K562 (cell line): ENCODE results near the gene GTF3C1.

Source experiments
- CTCF ChIP-seq, 3 experiments: IDR thresholded peaks in 2 of 3; conservative IDR thresholded peaks in 1 of 3; 2 replicates each; pipeline ENCODE4 v1.5.1; 2011 to 2012; ENCODE audit warnings: low read length in 3 of 3, mild to moderate bottlenecking in 3 of 3, control low read depth in 2 of 3, improper control_type of control experiment in 1 of 3, inconsistent platforms in 1 of 3, low read depth in 1 of 3, mixed read lengths in 1 of 3, moderate library complexity in 1 of 3; ENCODE audit not compliant: insufficient read depth in 2 of 3
- DIDO1 ChIP-seq: fragments of 450-650 bp; IDR thresholded peaks from 2 replicates; pipeline ENCODE4 v1.6.1; 2016; ENCODE audit warnings: low read depth, missing biosample characterization, missing genetic modification characterization
- E2F3 ChIP-seq: fragments of 250-450 bp; sonication (Bioruptor Pico); IDR thresholded peaks from 2 replicates; pipeline ENCODE4 v1.4.0; 2020; ENCODE audit warnings: mild to moderate bottlenecking
- EZH2 ChIP-seq: IDR thresholded peaks from 2 replicates; pipeline ENCODE4 v1.6.1; 2012; ENCODE audit warnings: low read depth, mild to moderate bottlenecking, inconsistent platforms, low read length, borderline replicate concordance
- FOXP4 ChIP-seq: sonication (generic); formaldehyde crosslinking; IDR thresholded peaks from 2 replicates; pipeline ENCODE4 v1.8.0; 2022; ENCODE audit warnings: mild to moderate bottlenecking, missing genetic modification reagents, borderline replicate concordance
- HNRNPLL ChIP-seq: fragments of 200-400 bp; formaldehyde crosslinking; IDR thresholded peaks from 2 replicates; pipeline ENCODE4 v1.6.1; 2017; ENCODE audit warnings: low read length, low read depth, mild to moderate bottlenecking; ENCODE audit not compliant: poor library complexity, severe bottlenecking
- JUND ChIP-seq, 2 experiments: IDR thresholded peaks; 2 replicates in 1 of 2; 3 replicates in 1 of 2; pipeline ENCODE4 v1.6.1; 2011; ENCODE audit warnings: borderline replicate concordance in 2 of 2, low read depth in 2 of 2, low read length in 2 of 2, improper control_type of control experiment in 1 of 2, missing biosample characterization in 1 of 2, missing genetic modification characterization in 1 of 2, missing genetic modification reagents in 1 of 2
- MXI1 ChIP-seq: IDR thresholded peaks from 2 replicates; pipeline ENCODE4 v1.6.1; 2011; ENCODE audit warnings: low read depth, mild to moderate bottlenecking, improper control_type of control experiment, low read length
- POLR2A ChIP-seq: fragments of 450-650 bp; conservative IDR thresholded peaks from 2 replicates; pipeline ENCODE4 v1.6.1; 2016
- POLR2AphosphoS5 ChIP-seq: IDR thresholded peaks from 2 replicates; pipeline ENCODE4 v1.6.1; 2011; ENCODE audit warnings: mild to moderate bottlenecking, low read depth, low read length, moderate library complexity; ENCODE audit not compliant: control insufficient read depth, insufficient read depth
- SAP30 ChIP-seq: fragments of 200-600 bp; sonication (generic); IDR thresholded peaks from 2 replicates; pipeline ENCODE4 v1.6.1; 2012; ENCODE audit warnings: borderline replicate concordance, low read depth, mild to moderate bottlenecking, moderate library complexity, low read length, control low read depth, inconsistent platforms; ENCODE audit not compliant: insufficient read depth, poor library complexity, severe bottlenecking
- USF2 ChIP-seq: sonication (generic); formaldehyde crosslinking; IDR thresholded peaks from 2 replicates; pipeline ENCODE4 v1.5.0; 2020; ENCODE audit warnings: missing genetic modification reagents

GRCh38 chr16:27492588-27492979, 57.1 kb downstream of the GTF3C1 start:
- TF ChIP-seq MXI1 (no peak), HNRNPLL (no peak), JUND (IDR thresholded peaks at IDR 0.05; ENCODE audit: borderline replicate concordance, low read depth, low read length) (no peak), JUND (tag; IDR thresholded peaks at IDR 0.05; ENCODE audit: borderline replicate concordance, low read depth, low read length) (no peak), CTCF (IDR thresholded peaks at IDR 0.05 in 2 of 3, conservative IDR thresholded peaks at IDR 0.05 in 1 of 3; ENCODE audit: insufficient read depth in 2 of 3, low read depth in 1 of 3, low read length in 3 of 3) (no peak), SAP30 (no peak), POLR2AphosphoS5 (no peak), DIDO1 (no peak), FOXP4 (CRISPR knock-in tag) (no peak), POLR2A (no peak), E2F3 (CRISPR knock-in tag) (no peak), USF2 (CRISPR knock-in tag) (no peak), EZH2 (no peak)
